Measurements from ENCODE around the gene NTM. TPM values are rescaled to one million over a fixed set of nuclear protein-coding genes. Genes with fewer than 3 reads are reported as not detected.

The NTM gene
- polyA plus RNA-seq, 4 donors: 0.94 to 3.1 (median 1.4) TPM; not detected in 1

DNA sequence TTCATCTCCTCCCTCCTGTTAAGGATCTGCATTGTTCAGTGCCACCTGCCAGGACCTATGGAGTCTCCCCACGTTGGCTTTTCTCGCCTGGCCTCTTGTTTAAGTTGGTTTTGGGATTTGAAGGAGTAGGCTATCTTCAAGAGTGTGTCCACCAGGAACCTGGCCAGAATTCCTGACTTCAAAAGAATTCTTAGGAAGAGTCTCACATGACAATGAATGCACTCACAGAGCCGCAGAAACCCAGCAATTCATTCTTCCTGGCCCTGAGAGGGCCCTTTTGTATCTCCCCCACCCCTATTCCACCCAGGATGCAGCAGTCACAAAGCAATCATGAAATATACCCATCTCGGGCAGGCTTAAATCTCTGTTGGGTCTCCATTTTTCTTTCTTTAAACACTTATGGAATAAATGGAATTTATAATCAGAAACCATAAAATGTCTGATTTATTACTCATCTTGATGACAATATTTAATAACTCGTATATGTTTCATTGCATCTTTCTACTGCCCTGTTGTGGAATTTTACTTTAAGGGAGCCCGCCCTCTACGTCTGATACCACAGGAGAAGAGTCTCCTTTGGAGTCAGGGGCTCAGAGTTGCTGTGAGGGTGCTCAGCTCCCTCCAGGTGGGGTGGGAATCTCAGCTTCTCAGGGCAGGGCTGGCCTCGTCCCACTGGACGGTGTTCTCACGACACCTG is 507.0 kb downstream of the NTM start:
- Histone ChIP-seq H3K4me1 (ENCODE audit: control insufficient read depth in 3 of 3, insufficient read depth in 2 of 3, low read depth in 1 of 3, low read length in 2 of 3) (peaks cover 0 to 7% (median 0%) of the 10 kb centered on the region in 3 donors), H3K36me3 (ENCODE audit: control insufficient read depth in 3 of 3, insufficient read depth in 2 of 3, low read depth in 1 of 3, low read length in 3 of 3) (no peaks in the 10 kb centered on the region), H3K27ac (ENCODE audit: low read depth in 1 of 3, low read length in 2 of 3) (no peak overlapping the region), H3K27me3 (ENCODE audit: control insufficient read depth in 3 of 3, insufficient read depth in 3 of 3, low read length in 3 of 3) (no peaks in the 10 kb centered on the region), H3K4me3 (ENCODE audit: low read depth in 1 of 3, low read length in 3 of 3) (no peak overlapping the region), H3K9me3 (ENCODE audit: control insufficient read depth in 2 of 2, insufficient read depth in 1 of 2, low read depth in 1 of 2, low read length in 1 of 2) (no peaks in the 10 kb centered on the region)
- WGBS, 3 donors: 78 to 81% (median 80%) methylated on average over 10 of the region's 10 CpGs
- FAIRE-seq (no peak), DNase-seq (no peak)

DNA sequence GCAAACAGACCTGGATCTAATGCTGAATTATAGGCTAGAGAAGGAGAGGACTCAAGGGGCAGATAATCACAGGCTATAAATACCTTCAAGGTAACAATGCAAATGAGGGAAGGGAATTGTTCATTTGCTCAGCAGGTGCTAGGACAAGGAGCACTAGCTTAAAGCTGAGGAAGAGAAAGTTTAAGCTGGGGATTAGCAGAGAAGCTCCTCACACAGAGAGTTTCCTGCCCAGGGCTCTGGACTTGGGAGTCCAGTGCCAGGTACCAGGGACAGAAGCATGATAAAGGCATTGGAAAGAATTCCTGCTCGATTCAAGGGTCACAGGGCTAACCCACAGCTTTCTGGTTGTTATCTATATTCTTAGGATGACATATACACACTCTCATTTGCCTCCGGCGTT is 509.9 kb downstream of the NTM start:
- Histone ChIP-seq H3K4me3 (ENCODE audit: low read depth in 1 of 3, low read length in 3 of 3) (no peak overlapping the region), H3K4me1 (ENCODE audit: control insufficient read depth in 3 of 3, insufficient read depth in 2 of 3, low read depth in 1 of 3, low read length in 2 of 3) (peaks cover 0 to 7% (median 0%) of the 10 kb centered on the region in 3 donors), H3K27me3 (ENCODE audit: control insufficient read depth in 3 of 3, insufficient read depth in 3 of 3, low read length in 3 of 3) (no peaks in the 10 kb centered on the region), H3K36me3 (ENCODE audit: control insufficient read depth in 3 of 3, insufficient read depth in 2 of 3, low read depth in 1 of 3, low read length in 3 of 3) (no peaks in the 10 kb centered on the region), H3K9me3 (ENCODE audit: control insufficient read depth in 2 of 2, insufficient read depth in 1 of 2, low read depth in 1 of 2, low read length in 1 of 2) (no peaks in the 10 kb centered on the region), H3K27ac (ENCODE audit: low read depth in 1 of 3, low read length in 2 of 3) (no peak overlapping the region)
- 15 to 49% (median 26%) methylated on average over 3 of the region's 3 CpGs for WGBS, 3 donors
- no peak for FAIRE-seq
- peak; percentile 9 to 49 for DNase-seq

DNA sequence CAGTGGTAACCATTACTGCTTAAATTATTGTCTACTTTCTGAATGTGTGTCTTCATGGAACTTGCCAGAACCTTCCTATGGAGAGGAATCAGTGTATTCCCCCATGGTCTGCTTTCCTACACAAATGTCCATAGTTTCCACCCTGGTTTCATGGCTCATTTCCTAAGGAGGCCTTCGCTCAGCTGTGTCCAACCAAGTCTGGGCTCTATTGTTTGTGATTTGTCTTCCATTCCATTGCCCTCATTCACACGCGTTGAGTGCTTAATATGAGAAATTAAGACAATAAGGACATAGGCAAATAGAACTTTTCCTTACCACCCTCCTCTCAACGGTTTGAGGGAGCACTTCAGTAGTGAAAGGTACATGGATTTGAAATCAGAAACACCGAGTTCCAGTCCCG is 510.6 kb downstream of the NTM start:
- no peak for FAIRE-seq
- Histone ChIP-seq H3K9me3 (ENCODE audit: control insufficient read depth in 2 of 2, insufficient read depth in 1 of 2, low read depth in 1 of 2, low read length in 1 of 2) (no peaks in the 10 kb centered on the region), H3K4me1 (ENCODE audit: control insufficient read depth in 3 of 3, insufficient read depth in 2 of 3, low read depth in 1 of 3, low read length in 2 of 3) (peaks cover 0 to 7% (median 0%) of the 10 kb centered on the region in 3 donors), H3K4me3 (ENCODE audit: low read depth in 1 of 3, low read length in 3 of 3) (no peak overlapping the region), H3K27me3 (ENCODE audit: control insufficient read depth in 3 of 3, insufficient read depth in 3 of 3, low read length in 3 of 3) (no peaks in the 10 kb centered on the region), H3K27ac (ENCODE audit: low read depth in 1 of 3, low read length in 2 of 3) (no peak overlapping the region), H3K36me3 (ENCODE audit: control insufficient read depth in 3 of 3, insufficient read depth in 2 of 3, low read depth in 1 of 3, low read length in 3 of 3) (no peaks in the 10 kb centered on the region)
- no peak for DNase-seq
- 78 to 89% (median 83%) methylated on average over 6 of the region's 6 CpGs for WGBS, 3 donors

DNA sequence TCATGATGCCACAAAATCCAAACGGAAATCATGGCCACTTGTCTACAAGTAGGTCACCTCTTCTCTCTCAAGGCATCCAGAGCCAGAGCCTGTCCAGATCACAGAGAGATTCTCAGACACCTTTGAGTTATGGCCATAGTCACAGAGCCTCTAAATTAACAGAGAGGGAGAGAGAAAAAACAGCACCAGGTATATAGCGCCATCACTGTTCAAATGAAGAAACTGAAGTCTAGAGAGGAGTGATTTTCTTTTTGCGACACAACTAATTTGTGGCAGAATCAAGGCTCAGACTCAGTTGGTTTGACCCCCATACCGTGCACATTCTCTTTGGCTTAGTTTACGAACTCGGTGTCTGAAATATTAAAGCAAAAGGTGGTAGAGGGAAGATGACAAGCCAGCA is 512.9 kb downstream of the NTM start:
- peaks cover 0 to 7% (median 0%) of the 10 kb centered on the region in 3 donors for H3K4me1 ChIP-seq (ENCODE audit: control insufficient read depth in 3 of 3, insufficient read depth in 2 of 3, low read depth in 1 of 3, low read length in 2 of 3)
- H3K36me3 ChIP-seq (ENCODE audit: control insufficient read depth in 3 of 3, insufficient read depth in 2 of 3, low read depth in 1 of 3, low read length in 3 of 3): no peaks in the 10 kb centered on the region
- FAIRE-seq (no peak), DNase-seq (no peak)
- H3K9me3 ChIP-seq (ENCODE audit: control insufficient read depth in 2 of 2, insufficient read depth in 1 of 2, low read depth in 1 of 2, low read length in 1 of 2): no peaks in the 10 kb centered on the region
- no peak overlapping the region for H3K4me3 ChIP-seq (ENCODE audit: low read depth in 1 of 3, low read length in 3 of 3)
- H3K27me3 ChIP-seq (ENCODE audit: control insufficient read depth in 3 of 3, insufficient read depth in 3 of 3, low read length in 3 of 3): no peaks in the 10 kb centered on the region
- no peak overlapping the region for H3K27ac ChIP-seq (ENCODE audit: low read depth in 1 of 3, low read length in 2 of 3)
- 84 to 90% (median 88%) methylated on average over 6 of the region's 6 CpGs for WGBS, 3 donors

DNA sequence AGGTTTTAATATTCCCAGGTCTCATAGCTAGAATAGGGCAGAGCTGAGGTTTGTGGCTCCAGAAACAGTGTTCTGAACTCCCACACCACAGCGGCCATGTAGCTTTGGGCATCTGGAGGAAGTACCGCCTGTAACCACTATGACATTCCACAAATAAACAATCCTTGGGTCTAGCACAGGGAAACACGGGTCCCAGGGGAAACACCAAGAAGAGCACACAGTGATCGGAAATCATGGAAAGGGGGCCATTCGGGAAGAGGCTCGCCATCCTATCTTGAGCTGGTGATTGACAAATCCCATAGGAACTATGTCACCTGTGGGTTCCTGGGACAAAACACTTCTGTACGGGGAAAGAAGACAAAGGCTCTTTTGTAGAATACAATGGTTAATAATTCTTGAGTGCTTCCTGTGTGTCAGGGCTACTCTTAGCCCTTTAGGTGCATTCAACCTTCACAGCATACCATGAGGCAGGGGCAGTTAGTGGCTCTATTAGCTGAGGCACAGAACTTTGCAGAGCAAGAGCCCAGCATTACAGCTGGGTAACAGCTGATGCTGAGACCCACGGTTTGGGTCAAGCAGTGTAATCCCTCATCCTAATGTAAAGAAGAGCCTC is 514.2 kb downstream of the NTM start:
- 56 to 67% (median 60%) methylated on average over 8 of the region's 8 CpGs for WGBS, 3 donors
- Histone ChIP-seq H3K4me3 (ENCODE audit: low read depth in 1 of 3, low read length in 3 of 3) (no peak overlapping the region), H3K4me1 (ENCODE audit: control insufficient read depth in 3 of 3, insufficient read depth in 2 of 3, low read depth in 1 of 3, low read length in 2 of 3) (peaks cover 0 to 13% (median 0%) of the 10 kb centered on the region in 3 donors), H3K9me3 (ENCODE audit: control insufficient read depth in 2 of 2, insufficient read depth in 1 of 2, low read depth in 1 of 2, low read length in 1 of 2) (no peaks in the 10 kb centered on the region), H3K27ac (ENCODE audit: low read depth in 1 of 3, low read length in 2 of 3) (no peak overlapping the region), H3K27me3 (ENCODE audit: control insufficient read depth in 3 of 3, insufficient read depth in 3 of 3, low read length in 3 of 3) (no peaks in the 10 kb centered on the region), H3K36me3 (ENCODE audit: control insufficient read depth in 3 of 3, insufficient read depth in 2 of 3, low read depth in 1 of 3, low read length in 3 of 3) (no peaks in the 10 kb centered on the region)
- DNase-seq (no peak), FAIRE-seq (no peak)

DNA sequence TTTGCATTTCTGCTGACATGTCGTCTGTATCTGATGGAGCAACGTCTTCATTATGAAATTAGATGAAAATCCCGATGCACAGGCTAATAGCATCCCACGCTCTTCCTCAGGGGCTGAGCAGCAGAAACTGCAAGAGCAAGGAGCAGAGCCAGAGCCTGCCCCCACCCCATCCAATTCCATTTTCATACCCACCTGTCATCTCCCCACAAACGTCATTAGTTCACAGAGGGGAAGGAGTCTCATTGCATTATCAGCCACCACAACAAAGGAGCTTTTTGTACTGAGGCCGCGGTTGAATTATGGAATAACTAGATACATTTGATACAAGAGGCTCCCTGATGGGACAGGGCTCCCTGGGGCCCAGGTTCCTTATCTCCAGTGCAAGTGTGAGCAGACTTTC is 515.0 kb downstream of the NTM start:
- no peaks in the 10 kb centered on the region for H3K9me3 ChIP-seq (ENCODE audit: control insufficient read depth in 2 of 2, insufficient read depth in 1 of 2, low read depth in 1 of 2, low read length in 1 of 2)
- 81 to 84% (median 83%) methylated on average over 7 of the region's 7 CpGs for WGBS, 3 donors
- no peaks in the 10 kb centered on the region for H3K27me3 ChIP-seq (ENCODE audit: control insufficient read depth in 3 of 3, insufficient read depth in 3 of 3, low read length in 3 of 3)
- peaks cover 0 to 10% (median 0%) of the 10 kb centered on the region in 3 donors for H3K4me1 ChIP-seq (ENCODE audit: control insufficient read depth in 3 of 3, insufficient read depth in 2 of 3, low read depth in 1 of 3, low read length in 2 of 3)
- no peak overlapping the region for H3K27ac ChIP-seq (ENCODE audit: low read depth in 1 of 3, low read length in 2 of 3)
- FAIRE-seq: no peak
- DNase-seq: no peak
- no peak overlapping the region for H3K4me3 ChIP-seq (ENCODE audit: low read depth in 1 of 3, low read length in 3 of 3)
- H3K36me3 ChIP-seq (ENCODE audit: control insufficient read depth in 3 of 3, insufficient read depth in 2 of 3, low read depth in 1 of 3, low read length in 3 of 3): no peaks in the 10 kb centered on the region

DNA sequence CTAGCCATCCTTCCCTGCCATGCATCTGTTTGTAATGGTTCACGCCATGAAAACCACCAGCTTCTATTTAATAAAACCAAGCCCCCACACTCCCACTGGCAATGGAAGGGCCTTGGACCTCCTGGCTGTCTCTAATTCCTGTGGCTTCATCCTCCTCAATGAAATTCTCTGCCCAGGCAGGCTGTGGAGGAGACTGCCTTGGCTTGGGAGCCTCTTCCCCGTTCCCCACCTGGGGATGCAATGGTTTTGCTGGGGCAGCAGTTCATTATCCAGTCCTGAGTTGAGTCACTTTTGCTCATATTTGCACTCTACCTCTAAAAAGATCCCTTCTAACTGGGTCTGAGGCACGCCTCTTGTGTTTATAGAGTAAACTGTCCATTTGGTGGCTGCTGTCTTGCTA is 515.8 kb downstream of the NTM start:
- 71 to 79% (median 75%) methylated on average over 3 of the region's 3 CpGs for WGBS, 3 donors
- no peak overlapping the region for H3K4me3 ChIP-seq (ENCODE audit: low read depth in 1 of 3, low read length in 3 of 3)
- H3K9me3 ChIP-seq (ENCODE audit: control insufficient read depth in 2 of 2, insufficient read depth in 1 of 2, low read depth in 1 of 2, low read length in 1 of 2): no peaks in the 10 kb centered on the region
- H3K36me3 ChIP-seq (ENCODE audit: control insufficient read depth in 3 of 3, insufficient read depth in 2 of 3, low read depth in 1 of 3, low read length in 3 of 3): no peaks in the 10 kb centered on the region
- no peaks in the 10 kb centered on the region for H3K27me3 ChIP-seq (ENCODE audit: control insufficient read depth in 3 of 3, insufficient read depth in 3 of 3, low read length in 3 of 3)
- H3K27ac ChIP-seq (ENCODE audit: low read depth in 1 of 3, low read length in 2 of 3): no peak overlapping the region
- DNase-seq (no peak), FAIRE-seq (no peak)
- peaks cover 0 to 9% (median 0%) of the 10 kb centered on the region in 3 donors for H3K4me1 ChIP-seq (ENCODE audit: control insufficient read depth in 3 of 3, insufficient read depth in 2 of 3, low read depth in 1 of 3, low read length in 2 of 3)

DNA sequence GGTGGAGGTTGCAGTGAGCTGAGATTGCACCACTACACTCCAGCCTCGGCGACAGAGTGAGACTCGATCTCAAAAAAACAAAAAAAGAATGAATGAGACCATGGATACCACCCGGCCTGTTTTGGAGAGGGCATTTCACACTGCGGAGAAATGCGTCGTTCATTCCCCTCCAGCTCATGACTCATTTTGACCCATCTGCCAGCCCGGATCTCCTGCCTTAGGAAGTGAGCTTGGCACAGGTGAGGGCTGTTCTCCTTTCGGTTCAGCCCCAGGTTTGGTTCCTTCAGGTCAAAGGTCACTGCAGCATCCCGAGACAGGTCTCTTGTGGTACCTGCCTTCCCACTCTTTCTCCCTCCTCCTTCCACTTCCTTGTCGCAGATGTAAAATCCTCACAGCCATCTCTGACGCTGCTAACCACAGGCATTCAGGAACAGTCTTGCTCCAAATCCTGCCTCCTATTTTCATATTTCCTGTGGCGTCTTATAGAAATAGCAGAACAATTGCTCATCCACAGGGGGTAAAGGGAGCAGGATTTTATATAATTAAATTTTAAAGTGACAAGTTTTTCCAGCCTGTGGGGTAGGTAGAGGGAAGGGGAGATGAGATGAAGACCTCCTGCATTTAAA is 517.9 kb downstream of the NTM start:
- Histone ChIP-seq H3K36me3 (ENCODE audit: control insufficient read depth in 3 of 3, insufficient read depth in 2 of 3, low read depth in 1 of 3, low read length in 3 of 3) (no peaks in the 10 kb centered on the region), H3K27ac (ENCODE audit: low read depth in 1 of 3, low read length in 2 of 3) (peak overlapping the region in 1 of 3 donors; percentile 37)
- WGBS, 3 donors: 71 to 76% (median 74%) methylated on average over 13 of the region's 13 CpGs

More for the DNA sequence above, 517.9 kb downstream of the NTM start:
- Histone ChIP-seq H3K27me3 (ENCODE audit: control insufficient read depth in 3 of 3, insufficient read depth in 3 of 3, low read length in 3 of 3) (no peaks in the 10 kb centered on the region), H3K9me3 (ENCODE audit: control insufficient read depth in 2 of 2, insufficient read depth in 1 of 2, low read depth in 1 of 2, low read length in 1 of 2) (no peaks in the 10 kb centered on the region), H3K4me3 (ENCODE audit: low read depth in 1 of 3, low read length in 3 of 3) (no peak overlapping the region), H3K4me1 (ENCODE audit: control insufficient read depth in 3 of 3, insufficient read depth in 2 of 3, low read depth in 1 of 3, low read length in 2 of 3) (peaks cover 0 to 9% (median 0%) of the 10 kb centered on the region in 3 donors)
- DNase-seq (no peak), FAIRE-seq (no peak)

Data from small intestine (tissue), 7 donors.